Measurements from ENCODE around the gene KANK2.

Gene KANK2

GRCh38 chr19:11238781-11239376 is 41.5 kb upstream of the KANK2 start:
- TF ChIP-seq REST (IDR thresholded peaks at IDR 0.05; ENCODE audit: insufficient read depth in 1 of 2, low read depth in 2 of 2, low read length in 2 of 2), result no peak
- TF ChIP-seq SIN3A (IDR thresholded peaks at IDR 0.05; ENCODE audit: borderline replicate concordance, insufficient read depth, low read length), result no peak
- TF ChIP-seq POLR2AphosphoS5 (IDR thresholded peaks at IDR 0.05; ENCODE audit: low read depth, low read length), result no peak
- no peak for TF ChIP-seq FOXP2 (optimal IDR thresholded peaks at IDR 0.05; ENCODE audit: borderline replicate concordance, extremely low read depth, extremely low read length, insufficient read depth)
- no peak for TF ChIP-seq TAF1 (IDR thresholded peaks at IDR 0.05; ENCODE audit: borderline replicate concordance, insufficient read depth, low read length)

- TF ChIP-seq POLR2AphosphoS5 (IDR thresholded peaks at IDR 0.05; ENCODE audit: low read depth, low read length), result no peak
- no peak for TF ChIP-seq TAF1 (IDR thresholded peaks at IDR 0.05; ENCODE audit: borderline replicate concordance, insufficient read depth, low read length)
- TF ChIP-seq SIN3A (IDR thresholded peaks at IDR 0.05; ENCODE audit: borderline replicate concordance, insufficient read depth, low read length), result no peak
- no peak for TF ChIP-seq REST (IDR thresholded peaks at IDR 0.05; ENCODE audit: insufficient read depth in 1 of 2, low read depth in 2 of 2, low read length in 2 of 2)
- no peak for TF ChIP-seq FOXP2 (optimal IDR thresholded peaks at IDR 0.05; ENCODE audit: borderline replicate concordance, extremely low read depth, extremely low read length, insufficient read depth)
Observed at GRCh38 chr19:11238041-11238440, 40.7 kb upstream of the KANK2 start.

GRCh38 chr19:11237321-11237720 is 40.0 kb upstream of the KANK2 start:
- TF ChIP-seq TAF1 (IDR thresholded peaks at IDR 0.05; ENCODE audit: borderline replicate concordance, insufficient read depth, low read length) (no peak), SIN3A (IDR thresholded peaks at IDR 0.05; ENCODE audit: borderline replicate concordance, insufficient read depth, low read length) (no peak), REST (IDR thresholded peaks at IDR 0.05; ENCODE audit: insufficient read depth in 1 of 2, low read depth in 2 of 2, low read length in 2 of 2) (no peak)

GRCh38 chr19:11236324-11237301 is 39.3 kb upstream of the KANK2 start:
- TF ChIP-seq SIN3A (IDR thresholded peaks at IDR 0.05; ENCODE audit: borderline replicate concordance, insufficient read depth, low read length), result no peak
- no peak for TF ChIP-seq REST (IDR thresholded peaks at IDR 0.05; ENCODE audit: insufficient read depth in 1 of 2, low read depth in 2 of 2, low read length in 2 of 2)
- no peak for TF ChIP-seq TAF1 (IDR thresholded peaks at IDR 0.05; ENCODE audit: borderline replicate concordance, insufficient read depth, low read length)
- TF ChIP-seq FOXP2 (optimal IDR thresholded peaks at IDR 0.05; ENCODE audit: borderline replicate concordance, extremely low read depth, extremely low read length, insufficient read depth), result no peak
- TF ChIP-seq POLR2AphosphoS5 (IDR thresholded peaks at IDR 0.05; ENCODE audit: low read depth, low read length), result no peak
